GM12878 (cell line): Measurements from ENCODE around the gene TPCN1. TPM values are rescaled to one million over a fixed set of nuclear protein-coding genes. Genes with fewer than 3 reads are reported as not detected.

ENCODE experiments used
- ATAC-seq: fragments of 200-7000 bp; cut with Tn5 transposase; 3 replicates; pipeline ENCODE4 v1.9.1; 2020; ENCODE audit warnings: mild to moderate bottlenecking, moderate library complexity
- BruUV-seq: library from RNA; stranded (reverse); fragments of 400-500 nt; replicated peaks from 2 replicates; lab custom pipeline; 2021; lab: Mats Ljungman, UMichigan
- CTCF ChIA-PET: fragments of 300-600 bp; sonication (Branson Sonifier 250); formaldehyde crosslinking; extraction: SDS; loops from one replicate; lab custom pipeline; 2021; ENCODE audit warnings: inconsistent platforms; lab: Yijun Ruan, JAX
- POLR2A ChIA-PET: fragments of 350-600 bp; formaldehyde crosslinking; extraction: SDS; loops from one replicate; lab custom pipeline; 2021; ENCODE audit warnings: inconsistent platforms; lab: Charles Lee
- RAD21 ChIA-PET: fragments of 300-600 bp; sonication (Branson Sonifier 250); formaldehyde crosslinking; loops from one replicate; lab custom pipeline; 2023; ENCODE audit warnings: antibody characterized with exemption; ENCODE audit not compliant: unreplicated experiment; lab: Charles Lee
- SMC1A ChIA-PET: fragments of 300-600 bp; sonication (Branson Sonifier 250); formaldehyde crosslinking; loops from one replicate; lab custom pipeline; 2023; ENCODE audit not compliant: unreplicated experiment, uncharacterized antibody; lab: Charles Lee
- DNase-seq: peaks from one replicate; pipeline ENCODE4 v3.0.0-alpha.2; 2011; ENCODE audit warnings: low read depth, low spot score
- FAIRE-seq: peaks from 3 replicates; lab custom pipeline; 2011; peaks lifted over from hg19 to GRCh38; lab: Jason Lieb, UNC
- H2AFZ ChIP-seq: 2 replicates; pipeline ENCODE4 v1.6.0; 2011; ENCODE audit warnings: low read depth, low read length, control low read depth; ENCODE audit not compliant: control insufficient read depth
- H3K27ac ChIP-seq: 2 replicates; pipeline ENCODE4 v1.5.1; 2011; ENCODE audit warnings: control low read depth; ENCODE audit not compliant: control insufficient read depth, insufficient read depth
- H3K27me3 ChIP-seq, 2 experiments: replicated peaks in 1 of 2; 2 replicates each; pipeline versions ENCODE4 v1.6.0 to v1.6.1; 2011; ENCODE audit warnings: low read length in 1 of 2; ENCODE audit not compliant: control insufficient read depth in 2 of 2, insufficient read depth in 2 of 2
- H3K36me3 ChIP-seq, 2 experiments: 2 replicates each; pipeline ENCODE4 v1.5.1; 2011; ENCODE audit warnings: low read length in 1 of 2; ENCODE audit not compliant: control insufficient read depth in 2 of 2, insufficient read depth in 2 of 2
- H3K4me1 ChIP-seq: 2 replicates; pipeline ENCODE4 v1.6.1; 2011; ENCODE audit warnings: mild to moderate bottlenecking, low read length, moderate library complexity, mixed read lengths; ENCODE audit not compliant: control insufficient read depth, insufficient read depth
- H3K4me2 ChIP-seq: 2 replicates; pipeline ENCODE4 v1.6.0; 2011; ENCODE audit warnings: control low read depth; ENCODE audit not compliant: control insufficient read depth, insufficient read depth
- H3K4me3 ChIP-seq: fragments of 200-600 bp; sonication (generic); 2 replicates; pipeline ENCODE4 v1.5.1; 2016
- H3K79me2 ChIP-seq: 2 replicates; pipeline ENCODE4 v1.6.0; 2011; ENCODE audit warnings: low read length; ENCODE audit not compliant: control insufficient read depth, insufficient read depth
- H3K9ac ChIP-seq: 2 replicates; pipeline ENCODE4 v1.8.0; 2011; ENCODE audit warnings: low read length, control low read depth, mixed read lengths; ENCODE audit not compliant: control insufficient read depth, insufficient read depth
- H3K9me3 ChIP-seq: replicated peaks from 3 replicates; pipeline ENCODE4 v1.5.1; 2011; ENCODE audit warnings: mild to moderate bottlenecking, low read length; ENCODE audit not compliant: control insufficient read depth, insufficient read depth
- H4K20me1 ChIP-seq: 2 replicates; pipeline ENCODE4 v1.6.0; 2011; ENCODE audit not compliant: control insufficient read depth, insufficient read depth
- BCL3 ChIP-seq: IDR thresholded peaks from 2 replicates; pipeline ENCODE4 v1.6.1; 2011; ENCODE audit warnings: borderline replicate concordance, low read depth, mild to moderate bottlenecking, moderate library complexity, low read length; ENCODE audit not compliant: insufficient read depth, poor library complexity, severe bottlenecking
- CREM ChIP-seq: IDR thresholded peaks from 2 replicates; pipeline ENCODE4 v1.6.1; 2014; ENCODE audit warnings: antibody characterized with exemption, low read depth
- CTCF ChIP-seq, 3 experiments: IDR thresholded peaks in 2 of 3; conservative IDR thresholded peaks in 1 of 3; 2 replicates each; pipeline ENCODE4 v1.5.1; 2011; ENCODE audit warnings: low read depth in 3 of 3, low read length in 3 of 3, mild to moderate bottlenecking in 3 of 3, control low read depth in 2 of 3, moderate library complexity in 2 of 3, inconsistent platforms in 1 of 3, mixed read lengths in 1 of 3; ENCODE audit not compliant: control insufficient read depth in 2 of 3, insufficient read depth in 1 of 3; ENCODE audit errors: extremely low read depth in 1 of 3
- EP300 ChIP-seq, 2 experiments: fragments of 150-350 bp in 1 of 2; IDR thresholded peaks; 2 replicates each; pipeline ENCODE4 v1.6.1; 2011 to 2012; ENCODE audit warnings: low read depth in 2 of 2, low read length in 2 of 2, borderline replicate concordance in 1 of 2, improper control_type of control experiment in 1 of 2, inconsistent platforms in 1 of 2; ENCODE audit not compliant: control insufficient read depth in 1 of 2
- LARP7 ChIP-seq: fragments of 450-650 bp; IDR thresholded peaks from 2 replicates; pipeline ENCODE4 v1.6.1; 2017; ENCODE audit warnings: mild to moderate bottlenecking
- MEF2B ChIP-seq: fragments of 450-650 bp; IDR thresholded peaks from 2 replicates; pipeline ENCODE4 v1.6.1; 2018; ENCODE audit warnings: mild to moderate bottlenecking, moderate library complexity; ENCODE audit not compliant: partially characterized antibody, poor library complexity, severe bottlenecking
- NFYA ChIP-seq: IDR thresholded peaks from 2 replicates; pipeline ENCODE4 v1.6.1; 2011; ENCODE audit warnings: low read depth, mild to moderate bottlenecking, low read length, improper control_type of control experiment, borderline replicate concordance
- PBX3 ChIP-seq: IDR thresholded peaks from 2 replicates; pipeline ENCODE4 v1.6.1; 2011; ENCODE audit warnings: mild to moderate bottlenecking, low read depth, low read length, moderate library complexity; ENCODE audit not compliant: insufficient replicate concordance
- SMC3 ChIP-seq: IDR thresholded peaks from 2 replicates; pipeline ENCODE4 v1.6.1; 2011; ENCODE audit warnings: low read length, improper control_type of control experiment, borderline replicate concordance
- SP1 ChIP-seq: IDR thresholded peaks from one replicate; pipeline ENCODE4 v1.6.1; 2011; ENCODE audit warnings: low read depth, low read length
- STAT1 ChIP-seq: fragments of 450-650 bp; conservative IDR thresholded peaks from 2 replicates; pipeline ENCODE4 v1.6.1; 2014; ENCODE audit warnings: antibody characterized with exemption, mild to moderate bottlenecking
- STAT3 ChIP-seq: IDR thresholded peaks from 2 replicates; pipeline ENCODE4 v1.6.1; 2011; ENCODE audit warnings: low read depth, low read length, improper control_type of control experiment
- TCF7 ChIP-seq: IDR thresholded peaks from 2 replicates; pipeline ENCODE4 v1.6.1; 2014; ENCODE audit warnings: antibody characterized with exemption, borderline replicate concordance
- USF2 ChIP-seq: IDR thresholded peaks from 2 replicates; pipeline ENCODE4 v1.6.1; 2011; ENCODE audit warnings: low read depth, low read length, improper control_type of control experiment, borderline replicate concordance
- YBX1 ChIP-seq: fragments of 450-650 bp; IDR thresholded peaks from 2 replicates; pipeline ENCODE4 v1.6.1; 2016; ENCODE audit warnings: antibody characterized with exemption
- ZBED1 ChIP-seq: IDR thresholded peaks from 2 replicates; pipeline ENCODE4 v1.6.1; 2016; ENCODE audit warnings: borderline replicate concordance
- WGBS: methylation state at CpG from one replicate; pipeline ENCODE4 v1.1.6; 2016; ENCODE audit warnings: low lambda C conversion rate; ENCODE audit not compliant: insufficient replicate concordance, insufficient coverage; ENCODE audit errors: missing lambda C conversion rate; 5-methylcytosine and 5-hydroxymethylcytosine counted together
- in situ Hi-C: fragments of 300-500 bp; cut with MboI; formaldehyde crosslinking; loops from 9 replicates; pipeline ENCODE4 v1.14.3; 2018; ENCODE audit warnings: mixed read lengths
- intact Hi-C: fragments of 100-400 bp; cut with micrococcal nuclease; formaldehyde crosslinking; loops from one replicate; pipeline ENCODE4 v1.14.2; 2022; ENCODE audit not compliant: unreplicated experiment
- polyA plus RNA-seq, 11 experiments: library from polyadenylated mRNA; depleted of rRNA in 4 of 11; unstranded in 6 of 11; stranded (reverse) in 5 of 11; fragments of >200 nt; fragmentation: Nextera tagmentation in 4 of 11; fragmentation: Illumina TruSeq in 1 of 11; extraction: Ambion mirVana in 4 of 11; extraction: Trizol in 1 of 11; gene quantifications; 1 replicate in 1 of 11; 2 replicates in 10 of 11; pipeline versions ENCODE4 v1.2.1 to v1.2.3, GENCODE V29; 2011 to 2016; ENCODE audit warnings: inconsistent platforms in 2 of 11, missing spikeins in 2 of 11, low read depth in 1 of 11
- total RNA-seq, 4 experiments: library from RNA; depleted of rRNA in 3 of 4; stranded (reverse); fragments of >200 nt in 3 of 4; fragmentation: Illumina TruSeq in 1 of 4; extraction: Trizol in 1 of 4; gene quantifications; 2 replicates each; pipeline versions ENCODE4 v1.2.1 to v1.2.3, GENCODE V29; 2013 to 2021

Gene TPCN1
- total and polyA plus RNA-seq, 10 of the 15 experiments (the other 5 are each of a cell fraction or from before 2014, with no cell fraction given), result 0.79 to 30.9 (median 19.4) TPM

GRCh38 chr12:113190761-113191160 lies 30.5 kb upstream of the TPCN1 start:
- Histone ChIP-seq H4K20me1 (no peaks in the 10 kb centered on the region), H3K4me3 (no peak overlapping the region), H2AFZ (no peak overlapping the region), H3K27ac (no peak overlapping the region), H3K4me1 (peaks cover 9% of the 10 kb centered on the region), H3K9me3 (no peaks in the 10 kb centered on the region), H3K4me2 (no peak overlapping the region), H3K27me3 (no peaks in the 10 kb centered on the region), H3K36me3 (peaks cover 5 to 19% of the 10 kb centered on the region in 2 experiments), H3K9ac (no peak overlapping the region), H3K79me2 (peaks cover 17% of the 10 kb centered on the region)
- ChIA-PET RAD21 (interaction anchor here (0.6 kb wide), 1 partner anchor 10 kb away, joined by 3 read pairs; no protein-coding TSS in a partner anchor), POLR2A (interaction anchor here (0.6 kb wide), 1 partner anchor 33 kb away, joined by 3 read pairs; no protein-coding TSS in a partner anchor), SMC1A (interaction anchor here (1.1 kb wide), 1 partner anchor 17 kb away, joined by 3 read pairs; no protein-coding TSS in a partner anchor), CTCF (interaction anchor here (1.3 to 2.0 kb wide), 3 partner anchors 16 to 198 kb away, joined by 3 to 5 read pairs (median 4); no protein-coding TSS in a partner anchor)
- in situ Hi-C loops, result no loop called here
- FAIRE-seq, result no peak
- DNase-seq, result no peak
- BruUV-seq, result no TSS peak
- intact Hi-C loops, result loop anchor here (10.0 kb wide), 1 partner anchor 84 kb away; no protein-coding TSS in a partner anchor
- ATAC-seq, result peak; percentile 7; the same call in 1 of the 3 replicates
- WGBS, result 83% methylated on average over 4 of the region's 4 CpGs
- no peak for TF ChIP-seq ZBED1
- TF ChIP-seq BCL3, result no peak
- no peak for TF ChIP-seq SMC3
- TF ChIP-seq EP300 (IDR thresholded peaks at IDR 0.05; ENCODE audit: borderline replicate concordance in 1 of 2, control insufficient read depth in 1 of 2, low read depth in 2 of 2, low read length in 2 of 2), result no peak
- no peak for TF ChIP-seq CTCF (IDR thresholded peaks at IDR 0.05 in 2 of 3, conservative IDR thresholded peaks at IDR 0.05 in 1 of 3; ENCODE audit: control insufficient read depth in 2 of 3, extremely low read depth in 1 of 3, insufficient read depth in 1 of 3, low read depth in 3 of 3, low read length in 3 of 3)
- no peak for TF ChIP-seq STAT3
- TF ChIP-seq STAT1, result no peak
- no peak for TF ChIP-seq YBX1
- no peak for TF ChIP-seq CREM
- TF ChIP-seq PBX3, result no peak
- no peak for TF ChIP-seq NFYA
- peak; percentile 3; the same call in 1 of the 2 replicates for TF ChIP-seq USF2
- no peak for TF ChIP-seq LARP7
- TF ChIP-seq MEF2B, result no peak
- TF ChIP-seq SP1, result peak; percentile 18
- TF ChIP-seq TCF7, result no peak
